HG02885 (cell line): ENCODE measurements around the gene TMTC2.

ENCODE experiments used
- ATAC-seq: cut with Tn5 transposase; IDR thresholded peaks from one replicate; pipeline ENCODE4 v1.9.1; 2021; ENCODE audit warnings: mild to moderate bottlenecking; ENCODE audit not compliant: unreplicated experiment, poor library complexity

The TMTC2 gene

DNA sequence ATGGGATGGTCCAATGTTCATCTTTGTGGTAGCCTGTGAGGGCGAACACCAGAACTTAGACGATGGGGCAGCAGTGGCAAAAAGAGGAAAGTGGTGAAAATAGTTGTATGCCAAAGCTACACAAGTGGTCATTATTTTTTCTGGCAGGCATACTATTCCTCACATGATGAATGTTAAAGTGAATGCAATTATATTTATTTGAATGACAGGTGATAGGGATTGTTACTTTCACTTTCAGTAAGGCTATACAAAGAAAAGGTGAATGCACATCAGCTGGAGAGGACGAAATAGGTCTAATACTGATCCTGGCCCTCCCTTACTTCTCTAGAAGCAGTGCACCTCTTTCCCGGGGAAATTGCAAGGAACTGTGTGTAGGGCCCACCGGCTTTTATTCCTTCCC, 470.1 kb downstream of the TMTC2 start:
- no peak for ATAC-seq

- no peak for ATAC-seq
Measured at GRCh38 chr12:83157604-83158003, 470.9 kb downstream of the TMTC2 start.

DNA sequence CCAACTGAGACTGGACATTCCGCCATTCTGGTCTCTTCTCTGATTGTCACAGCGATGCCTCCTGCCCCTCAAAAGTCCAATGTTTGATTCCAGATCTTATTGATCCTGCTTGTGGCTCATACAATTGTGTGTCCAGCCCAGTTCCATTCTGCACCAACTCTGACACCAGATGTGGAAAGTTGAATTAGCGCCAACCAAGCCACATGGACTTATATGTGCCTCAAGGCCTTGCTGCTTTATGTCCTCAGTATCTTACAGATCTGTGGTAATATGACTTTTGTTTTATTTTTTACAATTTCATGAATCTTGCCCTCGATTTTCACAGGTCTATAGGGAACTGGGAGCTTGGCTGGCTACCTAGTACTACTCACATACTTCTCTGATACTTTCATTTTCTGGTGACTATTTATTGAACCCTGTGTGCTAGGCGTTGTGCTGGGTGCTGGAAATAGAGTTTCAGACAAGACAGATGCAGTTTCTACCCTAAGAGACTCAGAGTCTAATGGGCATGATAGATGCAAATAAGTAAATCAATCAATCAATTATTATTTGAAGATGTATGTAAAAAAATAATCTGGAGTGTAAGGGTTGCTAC, 472.0 kb downstream of the TMTC2 start:
- ATAC-seq: no peak

DNA sequence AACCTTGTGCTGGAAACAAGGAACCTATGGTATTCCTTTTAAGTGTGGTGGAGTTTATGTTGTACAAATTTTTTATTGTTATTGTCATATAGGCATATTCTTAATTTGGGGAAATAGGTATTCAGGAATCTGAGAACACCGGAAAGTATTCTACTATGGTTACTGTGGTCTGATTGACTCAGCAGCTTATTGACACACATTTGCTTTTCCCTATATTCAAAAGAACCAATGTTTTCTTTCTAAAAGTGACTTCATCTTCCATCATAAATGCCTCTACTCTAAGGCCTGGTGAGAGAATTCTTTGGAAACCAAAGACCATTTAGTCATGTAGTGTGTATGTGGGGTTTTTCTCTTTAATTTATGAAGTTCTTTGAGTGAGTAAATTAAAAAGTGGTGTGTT, 474.8 kb downstream of the TMTC2 start:
- ATAC-seq: no peak

DNA sequence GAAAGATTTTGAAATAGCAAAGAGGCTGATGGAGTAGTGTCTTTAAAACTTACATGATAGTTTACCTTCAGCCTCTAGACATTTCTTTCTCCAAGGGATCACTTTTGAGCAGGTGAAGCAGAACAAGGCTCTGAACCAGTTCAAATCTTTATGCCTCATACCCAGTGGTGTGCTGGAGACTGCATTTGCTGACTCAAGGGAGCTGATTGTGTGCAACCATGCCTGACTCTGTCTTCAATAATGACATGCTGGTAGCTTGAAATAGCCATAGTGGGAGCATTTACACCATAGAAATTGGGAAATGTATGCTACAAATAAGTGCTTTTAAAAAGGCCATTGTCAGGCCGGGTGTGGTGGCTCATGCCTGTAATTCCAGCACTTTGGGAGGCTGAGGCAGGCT, 482.0 kb downstream of the TMTC2 start:
- ATAC-seq: no peak

DNA sequence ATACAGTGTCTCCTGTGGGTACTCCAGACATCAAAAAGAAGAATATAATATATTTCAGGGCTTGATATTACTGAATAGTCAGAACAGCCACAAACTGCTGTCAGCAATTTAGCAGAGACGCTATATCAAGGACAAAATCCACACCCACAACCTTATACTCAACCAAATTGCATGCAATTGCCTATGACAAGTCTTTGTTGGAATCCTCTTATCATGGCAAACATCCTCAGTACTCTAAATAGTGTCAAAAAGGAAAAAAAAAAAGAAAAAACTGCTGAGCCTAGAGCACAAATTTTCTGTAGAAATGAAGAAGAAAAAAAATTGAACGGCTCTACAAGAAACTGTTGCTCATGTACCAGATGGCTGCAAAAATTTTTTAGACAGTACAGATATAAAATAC, 485.7 kb downstream of the TMTC2 start:
- no peak for ATAC-seq

DNA sequence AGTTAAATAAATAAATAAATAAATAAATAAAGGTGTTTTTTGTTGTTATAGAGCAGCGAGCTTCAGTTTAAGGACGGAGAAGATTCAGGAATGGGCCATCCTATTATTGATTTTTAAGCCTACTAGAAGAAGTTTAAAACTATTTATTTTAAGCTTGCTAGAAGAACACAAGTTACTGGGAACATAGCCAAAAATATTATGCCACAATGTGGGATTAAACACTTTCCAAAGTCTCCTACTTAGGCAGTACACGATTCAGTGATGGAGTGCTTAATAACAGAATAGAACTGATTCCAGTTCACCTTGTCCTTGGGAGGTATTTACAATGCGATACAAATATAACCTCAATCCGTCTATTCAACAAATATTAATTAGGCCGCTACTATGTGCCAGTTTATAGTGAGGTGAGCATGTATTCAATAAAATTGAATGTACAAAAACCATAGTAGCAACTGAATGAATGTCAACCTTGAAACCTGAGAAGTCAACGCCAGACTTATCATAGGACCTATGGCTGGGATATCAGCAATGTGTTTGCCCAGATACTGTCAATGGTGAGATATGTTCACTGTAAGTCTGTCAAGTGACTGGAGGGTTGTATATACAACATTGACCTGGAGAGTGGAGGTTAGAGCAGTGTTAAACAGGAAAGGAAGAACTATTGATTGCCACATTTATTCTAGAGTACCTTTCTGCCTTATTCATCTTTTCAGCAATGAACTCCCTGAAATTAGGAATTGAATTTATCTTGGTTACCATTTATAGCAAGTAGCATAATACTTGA, 486.4 kb downstream of the TMTC2 start:
- ATAC-seq: no peak

GRCh38 chr12:83179999-83180398, 493.3 kb downstream of the TMTC2 start:
- no peak for ATAC-seq

- ATAC-seq: no peak
Measured at GRCh38 chr12:83181074-83181473, 494.4 kb downstream of the TMTC2 start.

DNA sequence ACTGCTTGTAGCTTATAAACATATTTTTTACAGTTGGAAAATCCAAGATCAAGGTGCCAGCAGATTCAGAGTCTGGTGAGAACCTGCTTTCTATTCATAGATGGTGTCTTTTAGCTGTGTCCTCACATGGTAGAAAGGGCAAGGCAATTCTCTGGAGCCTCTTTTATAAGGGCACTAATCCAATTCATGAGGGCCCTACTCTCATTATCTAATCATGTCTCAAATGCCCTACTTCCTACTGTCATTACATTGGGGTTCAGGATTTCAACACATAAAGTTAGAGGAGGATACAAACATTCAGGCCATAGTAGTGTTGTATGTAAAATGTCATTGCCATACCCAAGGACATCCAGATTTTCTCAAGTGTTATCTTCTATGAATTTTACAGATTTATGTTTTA, 496.4 kb downstream of the TMTC2 start:
- no peak for ATAC-seq
